ENCODE results near the gene GPR65. TPM values are rescaled to one million over a fixed set of nuclear protein-coding genes. Genes with fewer than 3 reads are reported as not detected.

The GPR65 gene
- total RNA-seq, 1 experiment from 2014 or later, result not detected

GRCh38 chr14:88025313-88025712 is 20.4 kb downstream of the GPR65 start:
- no peak for DNase-seq
- Histone ChIP-seq H3K9ac (ENCODE audit: extremely low read depth, insufficient read length, low read length) (no peak overlapping the region), H3K4ac (ENCODE audit: low read depth, low read length) (no peak overlapping the region), H4K91ac (ENCODE audit: insufficient read length, low read depth, low read length) (no peak overlapping the region), H4K20me1 (ENCODE audit: control insufficient read depth, insufficient read depth, insufficient read length) (no peaks in the 10 kb centered on the region), H2BK15ac (ENCODE audit: low read depth, low read length) (no peak overlapping the region), H3K4me2 (ENCODE audit: insufficient read depth, insufficient read length, low read length) (no peak overlapping the region), H3K18ac (ENCODE audit: insufficient read length, low read depth, low read length) (no peak overlapping the region), H4K8ac (replicated peaks; ENCODE audit: insufficient read length, low read depth, low read length) (no peak overlapping the region), H3K4me1 (ENCODE audit: insufficient read depth, low read length) (peaks cover 5% of the 10 kb centered on the region; the same call in 1 of the 2 replicates), H3K23me2 (ENCODE audit: insufficient read length, low read depth, low read length, poor library complexity, severe bottlenecking) (no peaks in the 10 kb centered on the region), H3T11ph (ENCODE audit: low read length) (no peak overlapping the region), H2BK20ac (ENCODE audit: low read depth, low read length, poor library complexity, severe bottlenecking) (no peak overlapping the region), H3K79me2 (ENCODE audit: insufficient read depth, low read length) (no peaks in the 10 kb centered on the region), H3K9me3 (ENCODE audit: control insufficient read depth, low read depth, low read length) (no peaks in the 10 kb centered on the region), H3K27me3 (ENCODE audit: insufficient read depth, low read length) (no peaks in the 10 kb centered on the region), H3K23ac (ENCODE audit: insufficient read length, low read depth, low read length) (no peak overlapping the region), H2AK5ac (ENCODE audit: insufficient read length, low read length) (no peak overlapping the region), H2BK120ac (ENCODE audit: low read depth, low read length, poor library complexity, severe bottlenecking) (no peak overlapping the region), H3K79me1 (ENCODE audit: insufficient read depth, low read depth, low read length, poor library complexity, severe bottlenecking) (no peaks in the 10 kb centered on the region), H2AFZ (ENCODE audit: low read length) (no peak overlapping the region), H3K27ac (ENCODE audit: insufficient read length, low read depth, low read length) (no peak overlapping the region), H3K56ac (ENCODE audit: insufficient read length, low read depth, low read length) (no peak overlapping the region), H2BK12ac (ENCODE audit: insufficient read length, low read depth, low read length) (no peak overlapping the region), H2BK5ac (ENCODE audit: insufficient read length, low read length) (no peak overlapping the region), H3K14ac (ENCODE audit: insufficient read depth, low read length) (no peak overlapping the region), H4K5ac (ENCODE audit: insufficient read length, low read depth, low read length) (no peak overlapping the region)
- Mint-ChIP-seq H3K36me3 (ENCODE audit: insufficient read depth in 1 of 3, low read depth in 3 of 3) (no peaks in the 10 kb centered on the region), H3K27me3 (ENCODE audit: low read depth) (no peaks in the 10 kb centered on the region), H3K9me3 (no peaks in the 10 kb centered on the region; a peak in 1 of 5 replicates), H3K27ac (no peak overlapping the region), H3K4me1 (peaks cover 22 to 23% of the 10 kb centered on the region in 2 experiments), H3K4me3 (no peak overlapping the region)
- WGBS (ENCODE audit: extremely low coverage, insufficient read length, low lambda C conversion rate), result no CpG with 5 or more reads among the region's 3 CpGs
- TF ChIP-seq, protein P1, sequence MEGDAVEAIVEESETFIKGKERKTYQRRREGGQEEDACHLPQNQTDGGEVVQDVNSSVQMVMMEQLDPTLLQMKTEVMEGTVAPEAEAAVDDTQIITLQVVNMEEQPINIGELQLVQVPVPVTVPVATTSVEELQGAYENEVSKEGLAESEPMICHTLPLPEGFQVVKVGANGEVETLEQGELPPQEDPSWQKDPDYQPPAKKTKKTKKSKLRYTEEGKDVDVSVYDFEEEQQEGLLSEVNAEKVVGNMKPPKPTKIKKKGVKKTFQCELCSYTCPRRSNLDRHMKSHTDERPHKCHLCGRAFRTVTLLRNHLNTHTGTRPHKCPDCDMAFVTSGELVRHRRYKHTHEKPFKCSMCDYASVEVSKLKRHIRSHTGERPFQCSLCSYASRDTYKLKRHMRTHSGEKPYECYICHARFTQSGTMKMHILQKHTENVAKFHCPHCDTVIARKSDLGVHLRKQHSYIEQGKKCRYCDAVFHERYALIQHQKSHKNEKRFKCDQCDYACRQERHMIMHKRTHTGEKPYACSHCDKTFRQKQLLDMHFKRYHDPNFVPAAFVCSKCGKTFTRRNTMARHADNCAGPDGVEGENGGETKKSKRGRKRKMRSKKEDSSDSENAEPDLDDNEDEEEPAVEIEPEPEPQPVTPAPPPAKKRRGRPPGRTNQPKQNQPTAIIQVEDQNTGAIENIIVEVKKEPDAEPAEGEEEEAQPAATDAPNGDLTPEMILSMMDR (conservative IDR thresholded peaks at IDR 0.05), result no peak
